K562 (cell line): ENCODE measurements around the gene SH3BP2. TPM values are rescaled to one million over a fixed set of nuclear protein-coding genes. Genes with fewer than 3 reads are reported as not detected.

Source experiments
- ATAC-seq: fragments of 200-7000 bp; cut with Tn5 transposase; 3 replicates; pipeline ENCODE4 v1.9.1; 2020; ENCODE audit warnings: moderate library complexity
- BruUV-seq: library from RNA; stranded (reverse); fragments of 400-500 nt; replicated peaks from 2 replicates; lab custom pipeline; 2021; lab: Mats Ljungman, UMichigan
- CTCF ChIA-PET: fragments of 300-600 bp; formaldehyde crosslinking; extraction: SDS; loops from one replicate; lab custom pipeline; 2021; ENCODE audit warnings: low intra/inter-chr PET ratio; lab: Yijun Ruan, JAX
- POLR2A ChIA-PET: fragments of 300-600, 350-650 bp; sonication (Branson Sonifier 250); formaldehyde crosslinking; extraction: SDS; loops from one replicate; lab custom pipeline; 2021; ENCODE audit warnings: antibody characterized with exemption, inconsistent platforms; lab: Yijun Ruan, JAX
- DNase-seq, 4 experiments: peaks; one replicate each; pipeline versions ENCODE4 v3.0.0 to v3.0.0-alpha.2; 2011 to 2018; ENCODE audit warnings: low spot score in 3 of 4, mixed read lengths in 3 of 4; ENCODE audit errors: extremely low read depth in 1 of 4
- FAIRE-seq: peaks from 2 replicates; lab custom pipeline; 2011; peaks lifted over from hg19 to GRCh38; lab: Jason Lieb, UNC
- H2AFZ ChIP-seq: 2 replicates; pipeline ENCODE4 v1.6.0; 2011; ENCODE audit warnings: low read depth, low read length, control low read depth, inconsistent platforms
- H3K27ac ChIP-seq: fragments of 200-600 bp; 3 replicates; pipeline ENCODE4 v1.8.0; 2011; ENCODE audit warnings: low read depth, mild to moderate bottlenecking, control low read depth, inconsistent platforms, low read length, moderate library complexity, mixed read lengths; ENCODE audit errors: extremely low read depth
- H3K27me3 ChIP-seq, 2 experiments: fragments of 300-600 bp in 1 of 2; 2 replicates in 1 of 2; 3 replicates in 1 of 2; pipeline versions ENCODE4 v1.6.0 to v1.8.0; 2011; ENCODE audit warnings: inconsistent platforms in 2 of 2, low read length in 2 of 2, mild to moderate bottlenecking in 1 of 2, mixed read lengths in 1 of 2, moderate library complexity in 1 of 2; ENCODE audit not compliant: control insufficient read depth in 2 of 2, insufficient read depth in 2 of 2
- H3K36me3 ChIP-seq: fragments of 300-600 bp; 3 replicates; pipeline ENCODE4 v1.8.0; 2011; ENCODE audit warnings: mild to moderate bottlenecking, low read length, inconsistent platforms; ENCODE audit not compliant: control insufficient read depth, insufficient read depth
- H3K4me1 ChIP-seq, 2 experiments: fragments of 200-600 bp in 1 of 2; replicated peaks in 1 of 2; 2 replicates in 1 of 2; 3 replicates in 1 of 2; pipeline versions ENCODE4 v1.5.1 to v1.8.0; 2011; ENCODE audit warnings: inconsistent platforms in 2 of 2, low read length in 2 of 2, mild to moderate bottlenecking in 1 of 2, mixed read lengths in 1 of 2, moderate library complexity in 1 of 2; ENCODE audit not compliant: control insufficient read depth in 2 of 2, insufficient read depth in 2 of 2
- H3K4me2 ChIP-seq: 2 replicates; pipeline ENCODE4 v1.6.1; 2011; ENCODE audit warnings: low read length, control low read depth, inconsistent platforms, mixed read lengths; ENCODE audit not compliant: insufficient read depth
- H3K4me3 ChIP-seq: fragments of 200-600 bp; sonication (generic), shearing (Covaris generic); 2 replicates; pipeline ENCODE4 v1.5.1; 2016; ENCODE audit warnings: control low read depth, inconsistent platforms
- H3K79me2 ChIP-seq: fragments of 200-600 bp; 3 replicates; pipeline ENCODE4 v1.8.0; 2011; ENCODE audit warnings: low read length, inconsistent platforms; ENCODE audit not compliant: control insufficient read depth, insufficient read depth
- H3K9ac ChIP-seq, 2 experiments: 2 replicates each; pipeline versions ENCODE4 v1.6.0 to v1.6.1; 2011; ENCODE audit warnings: low read depth in 2 of 2, low read length in 2 of 2, control low read depth in 1 of 2, inconsistent platforms in 1 of 2, mild to moderate bottlenecking in 1 of 2, mixed read lengths in 1 of 2; ENCODE audit not compliant: insufficient read depth in 1 of 2
- H3K9me1 ChIP-seq: one replicate; pipeline ENCODE4 v1.6.0; 2011; ENCODE audit warnings: inconsistent platforms, mild to moderate bottlenecking, low read length, moderate library complexity; ENCODE audit not compliant: control insufficient read depth, insufficient read depth
- H3K9me3 ChIP-seq: replicated peaks from 2 replicates; pipeline ENCODE4 v1.5.1; 2011; ENCODE audit warnings: low read depth, low read length, inconsistent platforms; ENCODE audit not compliant: control insufficient read depth, insufficient read depth
- H4K20me1 ChIP-seq: replicated peaks from 2 replicates; pipeline ENCODE4 v1.6.1; 2011; ENCODE audit warnings: low read length, inconsistent platforms, mixed read lengths; ENCODE audit not compliant: control insufficient read depth, insufficient read depth
- EP400 ChIP-seq: fragments of 450-650 bp; IDR thresholded peaks from 2 replicates; pipeline ENCODE4 v1.6.1; 2017; ENCODE audit warnings: antibody characterized with exemption, mild to moderate bottlenecking, moderate library complexity
- FOXP1 ChIP-seq: sonication (generic); formaldehyde crosslinking; IDR thresholded peaks from 2 replicates; pipeline ENCODE4 v1.8.0; 2022; ENCODE audit warnings: mild to moderate bottlenecking, missing genetic modification reagents
- HDGF ChIP-seq: fragments of 450-650 bp; IDR thresholded peaks from 2 replicates; pipeline ENCODE4 v1.6.1; 2016
- HNRNPH1 ChIP-seq: fragments of 200-400 bp; formaldehyde crosslinking; optimal IDR thresholded peaks from 2 replicates; pipeline ENCODE3; 2017; ENCODE audit warnings: low read depth, mild to moderate bottlenecking, low read length, moderate library complexity
- KLF16 ChIP-seq: IDR thresholded peaks from 2 replicates; pipeline ENCODE4 v1.6.1; 2016; ENCODE audit warnings: antibody characterized with exemption
- NR1H2 ChIP-seq: sonication (generic); formaldehyde crosslinking; IDR thresholded peaks from 2 replicates; pipeline ENCODE4 v1.4.0; 2020; ENCODE audit warnings: mild to moderate bottlenecking, missing genetic modification reagents
- ZNF146 ChIP-seq: IDR thresholded peaks from one replicate; pipeline ENCODE4 v1.6.1; 2018; ENCODE audit warnings: missing compliant biosample characterization; ENCODE audit not compliant: unreplicated experiment
- ZNF184 ChIP-seq: sonication (generic); formaldehyde crosslinking; IDR thresholded peaks from 2 replicates; pipeline ENCODE4 v1.5.0; 2020; ENCODE audit warnings: missing genetic modification reagents
- ZNF24 ChIP-seq: fragments of 450-650 bp; IDR thresholded peaks from 2 replicates; pipeline ENCODE4 v1.6.1; 2016
- WGBS: fragments of 100-300 bp; shearing (Covaris generic); methylation state at CpG from one replicate; pipeline ENCODE4 v1.1.6; 2016; ENCODE audit warnings: low coverage, mixed read lengths; ENCODE audit not compliant: insufficient coverage; ENCODE audit errors: missing lambda C conversion rate; 5-methylcytosine and 5-hydroxymethylcytosine counted together
- in situ Hi-C: fragments of 300-500 bp; cut with MboI; formaldehyde crosslinking; loops from 4 replicates; pipeline ENCODE4 v1.15.0; 2018; ENCODE audit warnings: inconsistent platforms, mixed read lengths
- intact Hi-C: fragments of 100-400 bp; cut with micrococcal nuclease; formaldehyde crosslinking; loops from 2 replicates; pipeline ENCODE4 v1.14.2; 2022
- polyA plus RNA-seq, 8 experiments: library from polyadenylated mRNA; depleted of rRNA in 4 of 8; stranded (reverse) in 5 of 8; unstranded in 3 of 8; fragments of >200 nt; fragmentation: Nextera tagmentation in 2 of 8; fragmentation: Illumina TruSeq in 1 of 8; extraction: Ambion mirVana in 2 of 8; extraction: Trizol in 1 of 8; gene quantifications; 2 replicates each; pipeline versions ENCODE4 v1.2.1 to v1.2.3, GENCODE V29; 2011 to 2014; ENCODE audit warnings: inconsistent platforms in 1 of 8, missing spikeins in 1 of 8
- total RNA-seq, 7 experiments: library from RNA; depleted of rRNA in 6 of 7; stranded (reverse); fragments of >200 nt in 6 of 7; fragmentation: Illumina TruSeq in 2 of 7; extraction: Trizol in 2 of 7; gene quantifications; 2 replicates each; pipeline versions ENCODE4 v1.2.1 to v1.2.3, GENCODE V29; 2011 to 2021; ENCODE audit warnings: low replicate concordance in 1 of 7
- TF ChIP-seq, protein P1 (sequence below), 2 experiments: fragments of 450-650 bp; IDR thresholded peaks; 2 replicates each; pipeline ENCODE4 v1.6.1; 2016
- TF ChIP-seq, protein P2 (sequence below): fragments of 450-650 bp; formaldehyde crosslinking; IDR thresholded peaks from 2 replicates; pipeline ENCODE4 v1.4.0; 2022; ENCODE audit warnings: mild to moderate bottlenecking, moderate library complexity
- TF ChIP-seq, protein P3 (sequence below): sonication (generic); formaldehyde crosslinking; IDR thresholded peaks from 2 replicates; pipeline ENCODE4 v1.8.0; 2023; ENCODE audit warnings: mild to moderate bottlenecking, missing genetic modification reagents

SH3BP2 gene
- total and polyA plus RNA-seq, 9 of the 15 experiments (the other 6 are each of a cell fraction or from before 2014, with no cell fraction given), result 0.34 to 16.0 (median 5.1) TPM

DNA sequence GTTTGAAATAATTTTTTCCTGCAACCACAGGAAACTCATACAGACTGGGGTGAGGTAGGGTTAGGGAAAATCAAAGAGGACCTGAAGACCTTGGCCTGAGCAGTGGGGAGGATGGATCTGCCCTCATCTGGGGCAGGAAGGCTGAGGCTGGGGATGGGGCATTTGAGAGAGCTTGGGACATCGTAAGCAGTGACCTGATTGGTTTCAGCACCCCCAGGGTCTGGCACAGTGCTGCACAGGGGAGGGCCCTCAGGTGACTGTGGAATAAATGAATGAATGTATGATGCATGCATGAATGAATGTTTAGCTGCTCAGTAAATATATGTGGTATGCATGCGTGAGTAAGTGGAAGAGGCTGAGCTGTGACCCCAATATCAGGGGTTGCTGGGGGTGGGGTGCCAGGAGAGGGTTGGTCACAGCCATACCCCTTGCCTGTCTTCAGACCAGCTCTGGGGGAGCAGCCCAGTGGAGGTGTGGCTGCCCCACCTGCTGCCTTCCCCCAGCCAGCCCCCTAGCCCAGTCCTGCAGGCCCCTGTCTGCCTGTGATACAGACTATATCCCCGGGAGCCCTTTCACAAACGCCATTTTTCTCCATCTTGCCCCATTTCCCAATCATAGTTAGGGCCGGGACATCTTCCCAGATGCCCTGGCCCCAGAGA is 25.7 kb upstream of the SH3BP2 start:
- Histone ChIP-seq H3K36me3 (no peaks in the 10 kb centered on the region), H2AFZ (no peak overlapping the region), H3K27ac (no peak overlapping the region), H3K79me2 (no peaks in the 10 kb centered on the region), H3K4me3 (no peak overlapping the region), H4K20me1 (no peaks in the 10 kb centered on the region), H3K27me3 (no peaks in the 10 kb centered on the region), H3K9me1 (no peaks in the 10 kb centered on the region), H3K4me2 (no peak overlapping the region), H3K4me1 (peaks cover 5 to 27% of the 10 kb centered on the region in 2 experiments), H3K9me3 (no peaks in the 10 kb centered on the region; the same call in 1 of the 2 replicates), H3K9ac (no peak overlapping the region)
- no peak for TF ChIP-seq EP400
- peak; percentile 39; the same call in 1 of the 2 replicates for TF ChIP-seq ZNF24
- no TSS peak for BruUV-seq
- ChIA-PET CTCF (no interaction called here), POLR2A (no interaction called here)
- ATAC-seq, result no peak
- no peak for FAIRE-seq
- DNase-seq, result no peak
- in situ Hi-C loops, result no loop called here
- WGBS, result 46% methylated on average over 5 of the region's 5 CpGs
- intact Hi-C loops, result no loop called here

DNA sequence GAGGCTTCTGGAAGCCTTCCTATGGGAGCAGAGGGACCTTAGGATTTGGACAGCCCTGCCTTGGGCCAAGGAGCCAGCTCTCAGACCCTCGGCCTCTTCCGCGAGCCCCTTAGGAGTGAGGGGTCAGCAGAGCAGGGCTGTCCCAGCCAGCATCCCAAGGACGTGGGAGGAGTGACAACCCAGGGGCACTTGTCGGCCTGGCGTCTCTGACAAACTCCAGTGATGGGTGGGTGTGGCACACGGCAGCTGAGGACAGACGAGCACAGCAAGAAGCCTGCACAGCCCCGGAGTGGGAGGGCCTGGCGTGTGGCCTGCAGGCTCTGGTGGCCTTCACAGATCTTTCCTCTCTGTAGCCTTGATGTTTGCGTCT is 25.2 kb upstream of the SH3BP2 start:
- in situ Hi-C loops, result no loop called here
- no peak overlapping the region for H3K4me3 ChIP-seq
- H3K27me3 ChIP-seq, result no peaks in the 10 kb centered on the region
- FAIRE-seq, result no peak
- no TSS peak for BruUV-seq
- no peaks in the 10 kb centered on the region for H3K79me2 ChIP-seq
- H3K4me2 ChIP-seq, result no peak overlapping the region
- peaks cover 5 to 26% of the 10 kb centered on the region in 2 experiments for H3K4me1 ChIP-seq
- H4K20me1 ChIP-seq, result no peaks in the 10 kb centered on the region
- H3K9me3 ChIP-seq, result no peaks in the 10 kb centered on the region; the same call in 1 of the 2 replicates
- intact Hi-C loops, result no loop called here
- no peak overlapping the region for H3K27ac ChIP-seq
- POLR2A ChIA-PET, result no interaction called here
- no peak overlapping the region; a peak in 1 of 4 replicates for H3K9ac ChIP-seq
- no peak for DNase-seq
- no peaks in the 10 kb centered on the region for H3K36me3 ChIP-seq
- WGBS, result 37% methylated on average over 11 of the region's 11 CpGs
- no peaks in the 10 kb centered on the region for H3K9me1 ChIP-seq
- ATAC-seq, result peak; percentile 15; the same call in 2 of the 3 replicates
- CTCF ChIA-PET, result no interaction called here
- no peak overlapping the region for H2AFZ ChIP-seq
- no peak for TF ChIP-seq HDGF
- TF ChIP-seq ZNF184 (CRISPR knock-in tag), result no peak
- TF ChIP-seq HNRNPH1, result no peak
- TF ChIP-seq NR1H2 (CRISPR knock-in tag), result no peak
- TF ChIP-seq, protein P1, sequence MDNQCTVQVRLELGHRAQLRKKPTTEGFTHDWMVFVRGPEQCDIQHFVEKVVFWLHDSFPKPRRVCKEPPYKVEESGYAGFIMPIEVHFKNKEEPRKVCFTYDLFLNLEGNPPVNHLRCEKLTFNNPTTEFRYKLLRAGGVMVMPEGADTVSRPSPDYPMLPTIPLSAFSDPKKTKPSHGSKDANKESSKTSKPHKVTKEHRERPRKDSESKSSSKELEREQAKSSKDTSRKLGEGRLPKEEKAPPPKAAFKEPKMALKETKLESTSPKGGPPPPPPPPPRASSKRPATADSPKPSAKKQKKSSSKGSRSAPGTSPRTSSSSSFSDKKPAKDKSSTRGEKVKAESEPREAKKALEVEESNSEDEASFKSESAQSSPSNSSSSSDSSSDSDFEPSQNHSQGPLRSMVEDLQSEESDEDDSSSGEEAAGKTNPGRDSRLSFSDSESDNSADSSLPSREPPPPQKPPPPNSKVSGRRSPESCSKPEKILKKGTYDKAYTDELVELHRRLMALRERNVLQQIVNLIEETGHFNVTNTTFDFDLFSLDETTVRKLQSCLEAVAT (IDR thresholded peaks at IDR 0.05), result no peak
- TF ChIP-seq, protein P2, sequence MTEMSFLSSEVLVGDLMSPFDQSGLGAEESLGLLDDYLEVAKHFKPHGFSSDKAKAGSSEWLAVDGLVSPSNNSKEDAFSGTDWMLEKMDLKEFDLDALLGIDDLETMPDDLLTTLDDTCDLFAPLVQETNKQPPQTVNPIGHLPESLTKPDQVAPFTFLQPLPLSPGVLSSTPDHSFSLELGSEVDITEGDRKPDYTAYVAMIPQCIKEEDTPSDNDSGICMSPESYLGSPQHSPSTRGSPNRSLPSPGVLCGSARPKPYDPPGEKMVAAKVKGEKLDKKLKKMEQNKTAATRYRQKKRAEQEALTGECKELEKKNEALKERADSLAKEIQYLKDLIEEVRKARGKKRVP (CRISPR knock-in tag), result no peak
- no peak for TF ChIP-seq ZNF146
- TF ChIP-seq, protein P3, sequence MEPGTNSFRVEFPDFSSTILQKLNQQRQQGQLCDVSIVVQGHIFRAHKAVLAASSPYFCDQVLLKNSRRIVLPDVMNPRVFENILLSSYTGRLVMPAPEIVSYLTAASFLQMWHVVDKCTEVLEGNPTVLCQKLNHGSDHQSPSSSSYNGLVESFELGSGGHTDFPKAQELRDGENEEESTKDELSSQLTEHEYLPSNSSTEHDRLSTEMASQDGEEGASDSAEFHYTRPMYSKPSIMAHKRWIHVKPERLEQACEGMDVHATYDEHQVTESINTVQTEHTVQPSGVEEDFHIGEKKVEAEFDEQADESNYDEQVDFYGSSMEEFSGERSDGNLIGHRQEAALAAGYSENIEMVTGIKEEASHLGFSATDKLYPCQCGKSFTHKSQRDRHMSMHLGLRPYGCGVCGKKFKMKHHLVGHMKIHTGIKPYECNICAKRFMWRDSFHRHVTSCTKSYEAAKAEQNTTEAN (CRISPR knock-in tag), result no peak
- TF ChIP-seq KLF16, result no peak
- no peak for TF ChIP-seq FOXP1 (CRISPR knock-in tag)
